Fibroblast of villous mesenchyme (primary cell): Measurements from ENCODE around the gene RPL31. TPM values are rescaled to one million over a fixed set of nuclear protein-coding genes. Genes with fewer than 3 reads are reported as not detected.

Source experiments
- DNase-seq: peaks from one replicate; pipeline ENCODE4 v3.0.0-alpha.2; 2010; ENCODE audit warnings: low read depth
- H3K4me3 ChIP-seq: 2 replicates; pipeline ENCODE4 v1.5.1; 2011; ENCODE audit warnings: low read depth, mild to moderate bottlenecking, low read length
- CTCF ChIP-seq: IDR thresholded peaks from 2 replicates; pipeline ENCODE4 v1.5.1; 2012; ENCODE audit warnings: low read depth, mild to moderate bottlenecking, low read length; ENCODE audit not compliant: insufficient read depth
- total RNA-seq: library from RNA; depleted of rRNA; stranded (reverse); fragments of >200 nt; gene quantifications from 2 replicates; pipeline ENCODE4 v1.2.3, GENCODE V29; 2012

The RPL31 gene
- total RNA-seq, 1 donor = 815 TPM

GRCh38 chr2:100998235-100998573, 3.9 kb upstream of the RPL31 start:
- TF ChIP-seq CTCF = no peak
- peak; percentile 76 for DNase-seq

GRCh38 chr2:100999995-101000394, 2.1 kb upstream of the RPL31 start:
- no peak overlapping the region for H3K4me3 ChIP-seq
- TF ChIP-seq CTCF = no peak
- no peak for DNase-seq

More at GRCh38 chr2:100998235-100998573, 3.9 kb upstream of the RPL31 start:
- no peak overlapping the region for H3K4me3 ChIP-seq

- peak; percentile 24 for DNase-seq
These were observed 631 bp downstream of the RPL31 start for GRCh38 chr2:101002562-101003277.

GRCh38 chr2:101003278-101003775, 1.2 kb downstream of the RPL31 start:
- DNase-seq = peak; percentile 28
- H3K4me3 ChIP-seq = peak overlapping the region; percentile 92
- no peak for TF ChIP-seq CTCF

More at GRCh38 chr2:101002562-101003277, 631 bp downstream of the RPL31 start:
- TF ChIP-seq CTCF = no peak
- peak overlapping the region; percentile 92 for H3K4me3 ChIP-seq

- DNase-seq = no peak
- H3K4me3 ChIP-seq = peak overlapping the region; percentile 13
- no peak for TF ChIP-seq CTCF
These were observed 2.7 kb downstream of the RPL31 start for GRCh38 chr2:101004620-101005325.

- no peak for DNase-seq
- no peak overlapping the region for H3K4me3 ChIP-seq
- no peak for TF ChIP-seq CTCF
These were observed 4.1 kb downstream of the RPL31 start for GRCh38 chr2:101006065-101006715.
